Measurements from ENCODE around the gene SINHCAF. TPM values are rescaled to one million over a fixed set of nuclear protein-coding genes. Genes with fewer than 3 reads are reported as not detected.
A peak's percentile ranks its signal among the peaks of the same experiment; 100 is the strongest.
"Not testable (repeated sequence)": the region's sequence is repeated elsewhere in the genome, so short reads cannot be mapped to it uniquely, and the experiment has no call there.

Gene SINHCAF
- 10 to 100 TPM; 12.0 to 21.5 TPM for total RNA-seq
- long read RNA-seq, donor 1, partial matches to known transcripts = 0 of 4 reads
- long read RNA-seq, donor 1, other reads (novel, unspliced or antisense) = 1 of 4 reads
- long read RNA-seq, donor 2, partial matches to known transcripts = 0 of 6 reads
- long read RNA-seq, donor 2, other reads (novel, unspliced or antisense) = 2 of 6 reads

GRCh38 chr12:31325877-31326631 lies at the start of gene SINHCAF:
SINHCAF (minus strand) TSS chr12:31326150; CDS start chr12:31298204, 27,946 bp downstream.
- intact Hi-C loops (cut with DNase I) = no loop called here
- DNase-seq (ENCODE audit: low spot score) = peak; percentile 100

- peak; percentile 19 for DNase-seq (ENCODE audit: low spot score)
- intact Hi-C loops (cut with DNase I) = not testable (repeated sequence)
Observed at GRCh38 chr12:31375422-31375821, 49.5 kb upstream of the SINHCAF start.

GRCh38 chr12:31371256-31371620 lies 45.3 kb upstream of the SINHCAF start:
- no peak for DNase-seq (ENCODE audit: low spot score)
- intact Hi-C loops (cut with DNase I) = no loop called here

- intact Hi-C loops (cut with DNase I) = no loop called here
Observed at GRCh38 chr12:31370531-31371255, 44.7 kb upstream of the SINHCAF start.

GRCh38 chr12:31369712-31370521 lies 44.0 kb upstream of the SINHCAF start:
- intact Hi-C loops (cut with DNase I) = no loop called here
- no peak for DNase-seq (ENCODE audit: low spot score)

More at GRCh38 chr12:31370531-31371255, 44.7 kb upstream of the SINHCAF start:
- DNase-seq (ENCODE audit: low spot score) = no peak

GRCh38 chr12:31368666-31369361 lies 42.9 kb upstream of the SINHCAF start:
- intact Hi-C loops (cut with DNase I) = no loop called here
- peak; percentile 31 for DNase-seq (ENCODE audit: low spot score)

GRCh38 chr12:31366104-31366621 lies 40.2 kb upstream of the SINHCAF start:
- intact Hi-C loops (cut with DNase I) = no loop called here

GRCh38 chr12:31363831-31364230 lies 37.9 kb upstream of the SINHCAF start:
- peak; percentile 31 for DNase-seq (ENCODE audit: low spot score)
- intact Hi-C loops (cut with DNase I) = no loop called here

More at GRCh38 chr12:31366104-31366621, 40.2 kb upstream of the SINHCAF start:
- peak; percentile 8 for DNase-seq (ENCODE audit: low spot score)

- peak; percentile 13 for DNase-seq (ENCODE audit: low spot score)
- intact Hi-C loops (cut with DNase I) = no loop called here
Observed at GRCh38 chr12:31363416-31363809, 37.5 kb upstream of the SINHCAF start.

- DNase-seq (ENCODE audit: low spot score) = no peak
- intact Hi-C loops (cut with DNase I) = no loop called here
Observed at GRCh38 chr12:31362759-31363415, 36.9 kb upstream of the SINHCAF start.

GRCh38 chr12:31362115-31362758 lies 36.3 kb upstream of the SINHCAF start:
- intact Hi-C loops (cut with DNase I) = no loop called here
- no peak for DNase-seq (ENCODE audit: low spot score)

- DNase-seq (ENCODE audit: low spot score) = no peak
- intact Hi-C loops (cut with DNase I) = no loop called here
Observed at GRCh38 chr12:31361730-31362114, 35.8 kb upstream of the SINHCAF start.

GRCh38 chr12:31355747-31356107 lies 29.8 kb upstream of the SINHCAF start:
- no peak for DNase-seq (ENCODE audit: low spot score)
- intact Hi-C loops (cut with DNase I) = loop anchor here in 1 of 2 donors (10.0 kb wide), 1 partner anchor 1239 kb away; no protein-coding TSS in a partner anchor

- intact Hi-C loops (cut with DNase I) = loop anchor here in 1 of 2 donors (10.0 kb wide), 1 partner anchor 1241 kb away; no protein-coding TSS in a partner anchor
- no peak for DNase-seq (ENCODE audit: low spot score)
Observed at GRCh38 chr12:31353750-31354708, 28.1 kb upstream of the SINHCAF start.

- intact Hi-C loops (cut with DNase I) = no loop called here
- no peak for DNase-seq (ENCODE audit: low spot score)
Observed at GRCh38 chr12:31346267-31346666, 20.3 kb upstream of the SINHCAF start.

GRCh38 chr12:31343139-31343538 lies 17.2 kb upstream of the SINHCAF start:
- intact Hi-C loops (cut with DNase I) = no loop called here

GRCh38 chr12:31342286-31342685 lies 16.3 kb upstream of the SINHCAF start:
- intact Hi-C loops (cut with DNase I) = no loop called here
- no peak for DNase-seq (ENCODE audit: low spot score)

More at GRCh38 chr12:31343139-31343538, 17.2 kb upstream of the SINHCAF start:
- no peak for DNase-seq (ENCODE audit: low spot score)
